ENCODE measurements around the gene ATRNL1. TPM values are rescaled to one million over a fixed set of nuclear protein-coding genes. Genes with fewer than 3 reads are reported as not detected.

The ATRNL1 gene
- total RNA-seq, 1 experiment from 2014 or later: 8.8 TPM

DNA sequence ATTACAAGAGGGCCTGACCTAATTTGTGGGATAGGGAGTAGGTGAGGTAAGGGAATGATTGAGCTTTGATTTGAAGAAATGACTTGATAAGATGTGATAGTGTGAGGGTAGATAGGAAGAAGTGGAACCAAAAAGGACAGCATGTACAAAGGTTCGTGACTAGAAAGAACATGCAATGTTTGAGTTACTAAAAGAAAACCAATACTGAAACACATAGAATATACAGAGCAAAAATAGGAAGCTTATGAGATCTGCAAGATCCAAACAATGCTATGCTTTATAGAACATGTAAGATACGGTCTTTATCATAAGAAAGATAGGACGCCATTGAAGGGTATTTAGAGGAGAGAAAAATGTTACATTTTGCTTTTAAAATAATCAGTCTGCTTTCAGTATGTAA lies 343.8 kb downstream of the ATRNL1 start:
- H3K27ac Mint-ChIP-seq (ENCODE audit: unreplicated experiment): no peak overlapping the region
- DNase-seq: no peak
- H3K27me3 Mint-ChIP-seq (ENCODE audit: unreplicated experiment): no peaks in the 10 kb centered on the region
- no peak for TF ChIP-seq CTCF (IDR thresholded peaks at IDR 0.05; ENCODE audit: unreplicated experiment)
- BruUV-seq (replicated peaks): no TSS peak
- no peaks in the 10 kb centered on the region for H3K9me3 Mint-ChIP-seq (ENCODE audit: low read depth, unreplicated experiment)
- no peak overlapping the region for H3K4me3 Mint-ChIP-seq (ENCODE audit: low read depth, unreplicated experiment)
- H3K4me1 Mint-ChIP-seq (ENCODE audit: low read depth, unreplicated experiment): no peaks in the 10 kb centered on the region
- CTCF ChIA-PET: no interaction called here
- intact Hi-C loops (cut with micrococcal nuclease; ENCODE audit: unreplicated experiment): loop anchor here (10.0 kb wide), 1 partner anchor 368 kb away; no protein-coding TSS in a partner anchor
- no peaks in the 10 kb centered on the region for H3K36me3 Mint-ChIP-seq (ENCODE audit: insufficient read depth, unreplicated experiment)

DNA sequence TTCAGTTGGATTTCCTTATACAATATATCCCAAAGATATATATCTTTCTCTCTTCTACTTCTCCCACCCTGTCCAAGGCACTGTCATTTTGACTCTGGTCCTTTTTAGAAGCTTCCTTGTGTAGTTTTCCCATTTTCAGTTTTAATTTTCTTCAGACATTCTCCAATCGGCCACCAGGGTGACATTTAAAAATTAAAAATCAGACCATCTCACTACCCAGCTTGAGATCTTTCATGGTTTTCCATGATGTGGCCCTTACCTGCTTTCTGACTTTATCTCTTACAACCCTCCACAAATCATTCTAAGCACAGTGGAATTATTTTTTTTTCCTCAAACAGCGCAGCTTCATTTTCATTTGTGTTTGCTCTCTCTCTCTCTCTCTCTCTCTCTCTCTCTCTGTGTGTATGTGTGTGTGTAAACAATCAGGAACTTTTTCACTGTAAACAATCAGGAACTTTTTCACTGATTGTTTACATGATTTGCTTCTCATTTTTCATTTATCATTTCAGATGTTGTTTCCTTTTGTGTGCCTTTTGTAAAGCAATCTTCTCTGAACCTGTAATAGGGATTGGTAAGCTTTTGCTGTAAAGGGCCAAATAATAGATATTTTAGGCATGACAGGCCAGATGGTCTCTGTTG lies 348.9 kb downstream of the ATRNL1 start:
- Mint-ChIP-seq H3K27ac (ENCODE audit: unreplicated experiment) (no peak overlapping the region), H3K4me3 (ENCODE audit: low read depth, unreplicated experiment) (no peak overlapping the region), H3K36me3 (ENCODE audit: insufficient read depth, unreplicated experiment) (no peaks in the 10 kb centered on the region), H3K4me1 (ENCODE audit: low read depth, unreplicated experiment) (no peaks in the 10 kb centered on the region), H3K27me3 (ENCODE audit: unreplicated experiment) (no peaks in the 10 kb centered on the region), H3K9me3 (ENCODE audit: low read depth, unreplicated experiment) (no peaks in the 10 kb centered on the region)
- no peak for TF ChIP-seq CTCF (IDR thresholded peaks at IDR 0.05; ENCODE audit: unreplicated experiment)
- no TSS peak for BruUV-seq (replicated peaks)
- intact Hi-C loops (cut with micrococcal nuclease; ENCODE audit: unreplicated experiment): no loop called here
- no peak for DNase-seq
- CTCF ChIA-PET: interaction anchor here (0.7 to 0.8 kb wide), 3 partner anchors 19 to 552 kb away, joined by 3 to 5 read pairs (median 3); no protein-coding TSS in a partner anchor

DNA sequence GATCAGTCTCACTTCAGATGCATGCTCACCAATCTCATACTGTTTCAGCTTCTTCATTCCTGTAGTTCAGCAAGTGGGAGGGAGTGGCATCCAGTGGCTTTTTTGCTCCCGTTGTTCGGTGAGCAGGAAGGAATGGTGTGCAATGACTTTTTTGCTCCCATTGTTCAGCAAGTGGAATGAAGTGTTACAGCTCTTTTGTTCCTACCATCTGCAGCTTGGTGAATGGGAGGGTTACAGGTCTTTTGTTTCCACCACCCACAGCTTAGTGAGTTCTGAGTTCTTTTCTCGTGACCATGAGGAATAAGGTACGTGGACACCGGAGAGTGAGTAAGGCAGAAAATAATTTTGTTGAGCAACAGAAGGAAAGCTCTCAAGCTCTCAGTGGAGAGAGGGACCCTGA lies 363.6 kb downstream of the ATRNL1 start:
- intact Hi-C loops (cut with micrococcal nuclease; ENCODE audit: unreplicated experiment): no loop called here
- H3K9me3 Mint-ChIP-seq (ENCODE audit: low read depth, unreplicated experiment): peaks cover 2% of the 10 kb centered on the region
- DNase-seq: no peak
- H3K4me1 Mint-ChIP-seq (ENCODE audit: low read depth, unreplicated experiment): no peaks in the 10 kb centered on the region
- BruUV-seq (replicated peaks): no TSS peak
- CTCF ChIA-PET: no interaction called here
- H3K4me3 Mint-ChIP-seq (ENCODE audit: low read depth, unreplicated experiment): no peak overlapping the region
- H3K27me3 Mint-ChIP-seq (ENCODE audit: unreplicated experiment): no peaks in the 10 kb centered on the region
- no peak for TF ChIP-seq CTCF (IDR thresholded peaks at IDR 0.05; ENCODE audit: unreplicated experiment)
- no peak overlapping the region for H3K27ac Mint-ChIP-seq (ENCODE audit: unreplicated experiment)
- no peaks in the 10 kb centered on the region for H3K36me3 Mint-ChIP-seq (ENCODE audit: insufficient read depth, unreplicated experiment)

- intact Hi-C loops (cut with micrococcal nuclease; ENCODE audit: unreplicated experiment): no loop called here
- Mint-ChIP-seq H3K36me3 (ENCODE audit: insufficient read depth, unreplicated experiment) (no peaks in the 10 kb centered on the region), H3K27me3 (ENCODE audit: unreplicated experiment) (peaks cover 5% of the 10 kb centered on the region), H3K27ac (ENCODE audit: unreplicated experiment) (no peak overlapping the region), H3K4me1 (ENCODE audit: low read depth, unreplicated experiment) (no peaks in the 10 kb centered on the region), H3K9me3 (ENCODE audit: low read depth, unreplicated experiment) (no peaks in the 10 kb centered on the region), H3K4me3 (ENCODE audit: low read depth, unreplicated experiment) (no peak overlapping the region)
- TF ChIP-seq CTCF (IDR thresholded peaks at IDR 0.05; ENCODE audit: unreplicated experiment): no peak
- BruUV-seq (replicated peaks): no TSS peak
- no peak for DNase-seq
- CTCF ChIA-PET: no interaction called here
Observed at GRCh38 chr10:115483294-115483693, 390.1 kb downstream of the ATRNL1 start.

Data from Calu3 (cell line).